Panc1 (cell line): ENCODE measurements around the gene EDAR.

Experiments
- CTCF ChIP-seq: fragments of 450-650 bp; IDR thresholded peaks from 2 replicates; pipeline ENCODE4 v1.5.1; 2017; ENCODE audit warnings: mild to moderate bottlenecking
- POLR2AphosphoS5 ChIP-seq: IDR thresholded peaks from 2 replicates; pipeline ENCODE4 v1.6.1; 2012; ENCODE audit warnings: mild to moderate bottlenecking, low read depth, low read length, moderate library complexity
- TCF7L2 ChIP-seq: IDR thresholded peaks from 2 replicates; pipeline ENCODE4 v1.6.1; 2011; ENCODE audit warnings: mild to moderate bottlenecking, low read depth, low read length, inconsistent platforms
- TF ChIP-seq, protein P1 (sequence below), 2 experiments: IDR thresholded peaks; 2 replicates each; pipeline ENCODE4 v1.6.1; 2011 to 2012; ENCODE audit warnings: low read depth in 2 of 2, control low read depth in 1 of 2, low read length in 1 of 2, mild to moderate bottlenecking in 1 of 2, moderate library complexity in 1 of 2; ENCODE audit not compliant: insufficient read depth in 1 of 2

GRCh38 chr2:108993095-108993937 is 4.3 kb upstream of the EDAR start:
- TF ChIP-seq CTCF = no peak
- no peak for TF ChIP-seq POLR2AphosphoS5
- TF ChIP-seq TCF7L2 = no peak
- TF ChIP-seq, protein P1, sequence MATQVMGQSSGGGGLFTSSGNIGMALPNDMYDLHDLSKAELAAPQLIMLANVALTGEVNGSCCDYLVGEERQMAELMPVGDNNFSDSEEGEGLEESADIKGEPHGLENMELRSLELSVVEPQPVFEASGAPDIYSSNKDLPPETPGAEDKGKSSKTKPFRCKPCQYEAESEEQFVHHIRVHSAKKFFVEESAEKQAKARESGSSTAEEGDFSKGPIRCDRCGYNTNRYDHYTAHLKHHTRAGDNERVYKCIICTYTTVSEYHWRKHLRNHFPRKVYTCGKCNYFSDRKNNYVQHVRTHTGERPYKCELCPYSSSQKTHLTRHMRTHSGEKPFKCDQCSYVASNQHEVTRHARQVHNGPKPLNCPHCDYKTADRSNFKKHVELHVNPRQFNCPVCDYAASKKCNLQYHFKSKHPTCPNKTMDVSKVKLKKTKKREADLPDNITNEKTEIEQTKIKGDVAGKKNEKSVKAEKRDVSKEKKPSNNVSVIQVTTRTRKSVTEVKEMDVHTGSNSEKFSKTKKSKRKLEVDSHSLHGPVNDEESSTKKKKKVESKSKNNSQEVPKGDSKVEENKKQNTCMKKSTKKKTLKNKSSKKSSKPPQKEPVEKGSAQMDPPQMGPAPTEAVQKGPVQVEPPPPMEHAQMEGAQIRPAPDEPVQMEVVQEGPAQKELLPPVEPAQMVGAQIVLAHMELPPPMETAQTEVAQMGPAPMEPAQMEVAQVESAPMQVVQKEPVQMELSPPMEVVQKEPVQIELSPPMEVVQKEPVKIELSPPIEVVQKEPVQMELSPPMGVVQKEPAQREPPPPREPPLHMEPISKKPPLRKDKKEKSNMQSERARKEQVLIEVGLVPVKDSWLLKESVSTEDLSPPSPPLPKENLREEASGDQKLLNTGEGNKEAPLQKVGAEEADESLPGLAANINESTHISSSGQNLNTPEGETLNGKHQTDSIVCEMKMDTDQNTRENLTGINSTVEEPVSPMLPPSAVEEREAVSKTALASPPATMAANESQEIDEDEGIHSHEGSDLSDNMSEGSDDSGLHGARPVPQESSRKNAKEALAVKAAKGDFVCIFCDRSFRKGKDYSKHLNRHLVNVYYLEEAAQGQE (IDR thresholded peaks at IDR 0.05; ENCODE audit: insufficient read depth in 1 of 2, low read depth in 2 of 2, low read length in 1 of 2) = no peak
